Natural killer cell treated with Interleukin-12 subunit alpha and Interleukin-12 subunit beta and Interleukin-15 and Interleukin-18, amount 100 ng/mL, for 72 hours (primary cell): ENCODE results near the gene LMAN1L. TPM values are rescaled to one million over a fixed set of nuclear protein-coding genes. Genes with fewer than 3 reads are reported as not detected.

Experiments
- ATAC-seq, 2 donors: fragments of 150-1000 bp; cut with Tn5 transposase in 1 of 2; sonication (Bioruptor Pico), chemical (Tn5 transposase) in 1 of 2; 2 replicates each; pipeline ENCODE4 v1.10.0; 2021
- DNase-seq: peaks from one replicate; pipeline ENCODE4 v3.0.0; 2022; ENCODE audit warnings: low spot score
- H3K27ac Mint-ChIP-seq, 2 donors: 1 replicate in 1 of 2; 2 replicates in 1 of 2; pipeline ENCODE4 v1.8.0; 2022; ENCODE audit warnings: mixed read lengths in 2 of 2, mild to moderate bottlenecking in 1 of 2, moderate library complexity in 1 of 2
- H3K27me3 Mint-ChIP-seq, 2 donors: 1 replicate in 1 of 2; 2 replicates in 1 of 2; pipeline ENCODE4 v1.8.0; 2022; ENCODE audit warnings: mixed read lengths in 2 of 2
- H3K36me3 Mint-ChIP-seq: one replicate; pipeline ENCODE4 v1.8.0; 2022; ENCODE audit warnings: mixed read lengths
- H3K4me1 Mint-ChIP-seq, 2 donors: 1 replicate in 1 of 2; 2 replicates in 1 of 2; pipeline ENCODE4 v1.8.0; 2022; ENCODE audit warnings: low read depth in 2 of 2, mixed read lengths in 2 of 2, mild to moderate bottlenecking in 1 of 2
- H3K4me3 Mint-ChIP-seq: one replicate; pipeline ENCODE4 v1.8.0; 2022; ENCODE audit warnings: mixed read lengths
- H3K9me3 Mint-ChIP-seq: 2 replicates; pipeline ENCODE4 v1.8.0; 2022; ENCODE audit warnings: mixed read lengths
- total RNA-seq, 2 donors: library from RNA; stranded (reverse); gene quantifications; one replicate each; pipeline ENCODE4 v1.2.3, GENCODE V29; 2022

LMAN1L gene
- total RNA-seq, 2 donors from 2014 or later = 3.4 to 4.9 TPM

- Mint-ChIP-seq H3K27me3 (no peaks in the 10 kb centered on the region), H3K9me3 (no peaks in the 10 kb centered on the region), H3K27ac (peak overlapping the region; percentile 73 to 74), H3K36me3 (peaks cover 4% of the 10 kb centered on the region), H3K4me3 (peak overlapping the region; percentile 10), H3K4me1 (peaks cover 63 to 66% of the 10 kb centered on the region in 2 donors)
- DNase-seq (no peak), ATAC-seq (no peak)
Measured at GRCh38 chr15:74866090-74866489, 53.5 kb downstream of the LMAN1L start.

- ATAC-seq = no peak
Measured at GRCh38 chr15:74867466-74868038, 54.9 kb downstream of the LMAN1L start.

DNA sequence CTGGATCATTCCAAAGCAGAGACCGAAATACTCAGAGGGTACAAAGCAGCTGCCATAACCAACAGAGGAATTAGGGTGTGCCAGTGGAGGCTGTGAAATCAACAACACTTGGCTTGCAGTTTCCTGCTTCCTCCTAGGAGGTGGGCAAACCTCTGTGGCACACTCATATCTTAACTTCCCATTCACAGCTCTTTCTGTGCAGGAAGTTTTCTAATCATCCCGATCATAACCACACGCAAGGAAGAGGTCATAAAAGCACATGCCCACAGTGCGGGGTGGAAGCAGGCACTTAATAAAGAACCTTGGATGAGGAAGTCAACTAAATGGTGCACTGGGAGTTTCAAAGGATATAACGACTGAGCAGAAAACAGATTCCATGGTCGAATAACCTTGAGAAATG is 55.4 kb downstream of the LMAN1L start:
- peaks cover 74 to 77% of the 10 kb centered on the region in 2 donors for H3K4me1 Mint-ChIP-seq
- H3K36me3 Mint-ChIP-seq = peaks cover 9% of the 10 kb centered on the region

More at GRCh38 chr15:74867466-74868038, 54.9 kb downstream of the LMAN1L start:
- Mint-ChIP-seq H3K9me3 (no peaks in the 10 kb centered on the region), H3K4me3 (peak overlapping the region; percentile 100), H3K36me3 (peaks cover 6% of the 10 kb centered on the region), H3K27me3 (no peaks in the 10 kb centered on the region), H3K4me1 (peaks cover 70 to 73% of the 10 kb centered on the region in 2 donors), H3K27ac (peak overlapping the region; percentile 88 to 98)
- no peak for DNase-seq

DNA sequence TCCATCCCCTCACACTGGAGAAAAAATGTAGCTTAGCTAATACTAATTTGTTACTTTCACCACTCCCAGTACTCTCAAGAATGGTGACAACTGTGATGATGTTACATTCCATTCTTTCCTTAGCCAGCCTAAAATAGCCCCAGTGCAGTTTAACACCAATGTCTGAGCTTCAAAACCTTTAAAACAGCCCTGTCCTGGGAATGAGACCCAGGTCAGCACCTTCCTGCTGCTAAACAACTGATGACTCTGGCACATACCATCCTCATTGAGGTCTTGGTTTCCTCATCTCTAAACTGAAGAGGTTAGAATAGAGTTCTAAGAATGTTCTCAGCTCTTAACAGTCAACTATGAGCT is 56.7 kb downstream of the LMAN1L start:
- Mint-ChIP-seq H3K4me3 (peak overlapping the region; percentile 100), H3K36me3 (peaks cover 9% of the 10 kb centered on the region), H3K4me1 (peaks cover 69 to 71% of the 10 kb centered on the region in 2 donors), H3K27me3 (no peaks in the 10 kb centered on the region), H3K9me3 (no peaks in the 10 kb centered on the region), H3K27ac (peak overlapping the region; percentile 88 to 98)
- ATAC-seq = no peak
- no peak for DNase-seq

More for the DNA sequence above, 55.4 kb downstream of the LMAN1L start:
- Mint-ChIP-seq H3K27me3 (no peaks in the 10 kb centered on the region), H3K27ac (peak overlapping the region; percentile 88 to 98), H3K4me3 (peak overlapping the region; percentile 100), H3K9me3 (no peaks in the 10 kb centered on the region)
- DNase-seq = no peak
- ATAC-seq = peak in 1 of 2 donors; percentile 10

GRCh38 chr15:74869726-74870407 is 57.2 kb downstream of the LMAN1L start:
- Mint-ChIP-seq H3K4me3 (peak overlapping the region; percentile 100), H3K36me3 (peaks cover 9% of the 10 kb centered on the region)
- DNase-seq = no peak

GRCh38 chr15:74870436-74871215 is 58.0 kb downstream of the LMAN1L start:
- H3K27ac Mint-ChIP-seq = peak overlapping the region; percentile 88 to 98
- H3K36me3 Mint-ChIP-seq = peaks cover 7% of the 10 kb centered on the region
- no peaks in the 10 kb centered on the region for H3K27me3 Mint-ChIP-seq
- ATAC-seq (no peak), DNase-seq (no peak)
- peak overlapping the region; percentile 100 for H3K4me3 Mint-ChIP-seq
- H3K9me3 Mint-ChIP-seq = no peaks in the 10 kb centered on the region
- H3K4me1 Mint-ChIP-seq = peaks cover 61 to 63% of the 10 kb centered on the region in 2 donors

More at GRCh38 chr15:74869726-74870407, 57.2 kb downstream of the LMAN1L start:
- peak; percentile 37 to 62 for ATAC-seq
- Mint-ChIP-seq H3K9me3 (no peaks in the 10 kb centered on the region), H3K27ac (peak overlapping the region; percentile 88 to 98), H3K4me1 (peaks cover 66 to 67% of the 10 kb centered on the region in 2 donors), H3K27me3 (no peaks in the 10 kb centered on the region)

GRCh38 chr15:74872702-74873035 is 60.0 kb downstream of the LMAN1L start:
- H3K27ac Mint-ChIP-seq = peak overlapping the region; percentile 98 to 99
- peaks cover 6% of the 10 kb centered on the region for H3K36me3 Mint-ChIP-seq
- peak overlapping the region; percentile 100 for H3K4me3 Mint-ChIP-seq
- peaks cover 46 to 49% of the 10 kb centered on the region in 2 donors for H3K4me1 Mint-ChIP-seq
- DNase-seq = no peak
- no peak for ATAC-seq
- H3K27me3 Mint-ChIP-seq = no peaks in the 10 kb centered on the region
- H3K9me3 Mint-ChIP-seq = no peaks in the 10 kb centered on the region

DNA sequence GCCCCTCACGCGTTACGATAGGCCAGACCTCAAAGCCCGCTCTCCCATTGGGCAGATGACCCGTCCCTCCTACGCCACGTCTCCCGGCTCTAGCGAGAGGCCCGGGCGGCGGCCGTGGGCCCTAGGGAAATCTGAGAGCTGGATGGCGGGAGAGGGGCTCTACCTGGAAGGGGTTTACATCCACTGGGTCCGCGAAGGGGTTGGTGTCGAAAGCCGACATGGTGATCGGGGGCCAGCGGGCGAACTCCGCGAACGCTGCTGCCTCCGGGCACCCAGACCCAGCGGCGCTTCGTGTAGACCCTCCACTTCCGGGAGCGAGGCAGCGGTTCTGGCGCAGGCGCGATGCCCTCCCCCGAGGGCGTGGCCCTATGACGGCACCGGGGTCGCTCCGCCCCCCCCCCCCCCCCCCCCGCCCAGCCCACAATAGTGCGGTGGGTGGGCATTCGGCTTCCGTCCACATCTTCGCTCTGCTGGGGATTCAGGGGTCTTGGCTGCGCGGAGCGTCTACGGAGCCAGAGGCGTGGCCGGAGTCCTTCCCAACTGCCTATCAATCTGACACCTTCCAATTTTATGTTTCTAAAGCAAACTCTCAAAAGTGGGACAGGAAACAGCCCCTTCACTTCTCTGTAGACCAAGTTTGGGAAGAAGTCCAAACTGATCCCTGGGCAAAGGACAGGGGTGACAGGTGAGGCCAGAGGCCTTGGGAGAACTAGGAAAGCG is 60.6 kb downstream of the LMAN1L start, which contains the start of gene SCAMP2:
Gene SCAMP2, minus strand, starts transcription at position 330 of the 720 bp plus-strand sequence. Its CDS starts 110 bp downstream, at position 220.
- H3K4me3 Mint-ChIP-seq = peak within 1 kb of the TSS; percentile 100
- H3K27ac Mint-ChIP-seq = peak within 1 kb of the TSS; percentile 98 to 99
- H3K27me3 Mint-ChIP-seq = no peaks in the 10 kb centered on the region
- peaks cover 41 to 43% of the 10 kb centered on the region in 2 donors for H3K4me1 Mint-ChIP-seq
- H3K36me3 Mint-ChIP-seq = peaks cover 6% of the 10 kb centered on the region
- ATAC-seq = peak; percentile 91 to 97
- H3K9me3 Mint-ChIP-seq = no peaks in the 10 kb centered on the region
- DNase-seq = peak; percentile 96

DNA sequence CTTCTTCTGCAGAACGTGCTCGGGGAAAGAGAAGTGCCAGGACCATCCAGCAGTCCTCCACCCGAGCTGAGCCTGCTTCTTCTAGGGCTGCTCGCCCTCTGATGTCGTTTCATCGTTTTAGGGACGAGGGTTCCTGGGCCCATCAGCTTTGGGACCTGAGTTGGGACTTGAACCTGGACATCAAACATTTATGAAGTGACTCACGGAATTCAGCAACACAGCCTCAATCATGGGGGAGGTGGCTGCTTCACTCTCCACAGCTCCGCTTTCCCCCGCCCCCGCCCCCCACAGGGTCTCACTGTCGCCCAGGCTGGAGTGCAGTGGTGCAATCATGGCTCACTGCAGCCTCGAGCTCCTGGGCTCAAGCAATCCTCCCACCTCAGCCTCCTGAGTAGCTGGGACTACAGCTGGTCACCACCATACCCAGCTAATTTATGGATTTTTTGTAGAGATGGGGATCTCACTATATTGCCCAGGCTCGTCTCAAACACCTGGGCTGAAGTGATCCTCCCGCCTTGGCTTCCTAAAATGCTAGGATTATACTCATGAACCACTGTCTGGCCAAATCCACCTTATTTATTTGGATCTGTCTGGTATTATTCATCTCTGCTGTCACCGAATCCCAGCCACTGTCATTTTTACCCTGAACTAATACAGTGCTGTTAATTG is 61.3 kb downstream of the LMAN1L start:
- Mint-ChIP-seq H3K9me3 (no peaks in the 10 kb centered on the region), H3K27me3 (no peaks in the 10 kb centered on the region), H3K4me3 (peak overlapping the region; percentile 100), H3K4me1 (peaks cover 38 to 39% of the 10 kb centered on the region in 2 donors), H3K27ac (peak overlapping the region; percentile 98 to 99), H3K36me3 (peaks cover 6% of the 10 kb centered on the region)
- ATAC-seq = no peak
- no peak for DNase-seq

Other genes with a start within 250 kb of the LMAN1L start
- gene CLK3, start 197.0 kb upstream of the LMAN1L start, total RNA-seq = 100 to 1,000 TPM; 148 TPM
- 10 to 100 TPM; 69.4 to 73.0 TPM for gene EDC3, start 116.8 kb upstream of the LMAN1L start, total RNA-seq
- 1 to 10 TPM; 3.2 to 4.6 TPM for gene CYP1A1, start 87.3 kb upstream of the LMAN1L start, total RNA-seq
- gene CYP1A2, start 64.0 kb upstream of the LMAN1L start, total RNA-seq = not detected
- 100 to 1,000 TPM; 323 TPM for gene CSK, start 30.8 kb upstream of the LMAN1L start, total RNA-seq
- 1 to 10 TPM in 1 of 2 donors, under 1 TPM in 1; 0.43 to 1.7 TPM for gene CPLX3, start 13.8 kb downstream of the LMAN1L start, total RNA-seq
- 10 to 100 TPM; 39.1 to 74.7 TPM for gene ULK3, start 30.3 kb downstream of the LMAN1L start, total RNA-seq
- 100 to 1,000 TPM; 109 to 111 TPM for gene SCAMP2, start 60.5 kb downstream of the LMAN1L start, total RNA-seq
- 10 to 100 TPM; 43.6 to 46.8 TPM for gene MPI, start 77.2 kb downstream of the LMAN1L start, total RNA-seq
- 10 to 100 TPM; 49.6 to 74.3 TPM for gene FAM219B, start 94.0 kb downstream of the LMAN1L start, total RNA-seq
- 100 to 1,000 TPM; 221 to 229 TPM for gene COX5A, start 125.2 kb downstream of the LMAN1L start, total RNA-seq
- gene RPP25, start 143.9 kb downstream of the LMAN1L start, total RNA-seq = 1 to 10 TPM; 1.5 to 3.6 TPM
- gene SCAMP5, start 182.7 kb downstream of the LMAN1L start, total RNA-seq = 1 to 10 TPM in 1 of 2 donors, under 1 TPM in 1; 0.40 to 2.7 TPM
- gene PPCDC, start 210.8 kb downstream of the LMAN1L start, total RNA-seq = 10 to 100 TPM; 27.0 to 42.0 TPM